ENCODE data around the gene LRRC30.

DNA sequence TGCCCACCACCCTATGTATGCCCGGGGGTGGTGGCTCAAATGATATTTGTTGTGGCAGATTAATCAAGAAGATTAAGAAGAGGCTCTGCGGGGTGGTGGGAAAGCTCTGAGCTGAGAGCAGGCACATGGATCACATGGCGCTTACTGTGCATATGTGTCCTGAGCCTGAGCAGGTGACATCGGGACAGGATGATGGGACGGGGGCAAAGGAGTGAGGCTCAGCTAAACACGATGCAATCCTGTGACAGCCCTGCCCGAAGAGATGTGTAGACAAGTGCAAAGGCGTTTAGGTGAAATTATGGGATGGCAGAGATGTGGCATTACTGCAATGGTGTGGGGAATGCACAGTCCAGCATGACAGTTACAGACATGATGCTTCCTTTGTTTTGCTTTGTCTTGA is 6.0 kb downstream of the LRRC30 start:
- TF ChIP-seq, protein P1, sequence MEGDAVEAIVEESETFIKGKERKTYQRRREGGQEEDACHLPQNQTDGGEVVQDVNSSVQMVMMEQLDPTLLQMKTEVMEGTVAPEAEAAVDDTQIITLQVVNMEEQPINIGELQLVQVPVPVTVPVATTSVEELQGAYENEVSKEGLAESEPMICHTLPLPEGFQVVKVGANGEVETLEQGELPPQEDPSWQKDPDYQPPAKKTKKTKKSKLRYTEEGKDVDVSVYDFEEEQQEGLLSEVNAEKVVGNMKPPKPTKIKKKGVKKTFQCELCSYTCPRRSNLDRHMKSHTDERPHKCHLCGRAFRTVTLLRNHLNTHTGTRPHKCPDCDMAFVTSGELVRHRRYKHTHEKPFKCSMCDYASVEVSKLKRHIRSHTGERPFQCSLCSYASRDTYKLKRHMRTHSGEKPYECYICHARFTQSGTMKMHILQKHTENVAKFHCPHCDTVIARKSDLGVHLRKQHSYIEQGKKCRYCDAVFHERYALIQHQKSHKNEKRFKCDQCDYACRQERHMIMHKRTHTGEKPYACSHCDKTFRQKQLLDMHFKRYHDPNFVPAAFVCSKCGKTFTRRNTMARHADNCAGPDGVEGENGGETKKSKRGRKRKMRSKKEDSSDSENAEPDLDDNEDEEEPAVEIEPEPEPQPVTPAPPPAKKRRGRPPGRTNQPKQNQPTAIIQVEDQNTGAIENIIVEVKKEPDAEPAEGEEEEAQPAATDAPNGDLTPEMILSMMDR (IDR thresholded peaks at IDR 0.05; ENCODE audit: low read depth, low read length): no peak
- no peak for TF ChIP-seq EZH2phosphoT487 (IDR thresholded peaks at IDR 0.05; ENCODE audit: low read depth)

Measured in OCI-LY3 (cell line).